Type B pancreatic cell (in vitro differentiated cells): Measurements from ENCODE around the gene APC. TPM values are rescaled to one million over a fixed set of nuclear protein-coding genes. Genes with fewer than 3 reads are reported as not detected.

ENCODE experiments used
- DNase-seq: peaks from one replicate; pipeline ENCODE4 v3.0.0; 2021; ENCODE audit warnings: mixed read lengths; ENCODE audit not compliant: unreplicated experiment; ENCODE audit errors: extremely low spot score
- H3K27ac Mint-ChIP-seq: 2 replicates; pipeline ENCODE4 v1.8.0; 2021; ENCODE audit warnings: mild to moderate bottlenecking, mixed read lengths
- H3K27me3 Mint-ChIP-seq: 2 replicates; pipeline ENCODE4 v1.8.0; 2021; ENCODE audit warnings: mixed read lengths
- H3K36me3 Mint-ChIP-seq: 2 replicates; pipeline ENCODE4 v1.8.0; 2021; ENCODE audit warnings: mixed read lengths
- H3K4me1 Mint-ChIP-seq: one replicate; pipeline ENCODE4 v1.8.0; 2021; ENCODE audit warnings: mixed read lengths; ENCODE audit not compliant: unreplicated experiment
- H3K4me3 Mint-ChIP-seq: 2 replicates; pipeline ENCODE4 v1.8.0; 2021; ENCODE audit warnings: mild to moderate bottlenecking, mixed read lengths
- H3K9me3 Mint-ChIP-seq: 2 replicates; pipeline ENCODE4 v1.8.0; 2021; ENCODE audit warnings: mixed read lengths
- total RNA-seq: library from RNA; stranded (reverse); gene quantifications from 2 replicates; pipeline ENCODE4 v1.2.1, GENCODE V29; 2021; ENCODE audit warnings: low replicate concordance
- TF ChIP-seq, protein P1 (sequence below): fragments of 200-600 bp; sonication (generic); conservative IDR thresholded peaks from 2 replicates; pipeline ENCODE4 v1.5.0; 2021; ENCODE audit warnings: antibody characterized with exemption, mild to moderate bottlenecking

APC gene
- total RNA-seq, 1 donor from 2014 or later = 47.7 TPM

DNA sequence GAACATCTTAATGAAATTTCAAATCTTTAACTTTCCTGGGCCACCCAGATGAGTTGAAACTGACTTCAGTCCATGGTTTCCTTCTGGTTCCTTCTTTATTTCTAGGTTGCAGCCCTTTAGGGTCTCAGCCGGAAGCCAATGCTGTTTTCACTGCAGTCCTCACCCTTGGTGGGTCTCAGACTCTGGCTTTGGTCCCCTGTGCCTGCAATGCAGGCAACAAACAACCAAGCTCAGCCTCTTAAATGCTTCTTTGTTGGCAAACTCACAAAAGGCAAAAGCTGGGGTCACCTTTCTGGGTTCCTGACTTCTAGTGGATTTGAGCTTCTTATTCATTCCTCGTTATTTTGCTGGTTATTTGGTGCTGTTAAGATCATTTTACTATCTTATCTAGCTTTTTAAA lies 19.3 kb upstream of the APC start:
- TF ChIP-seq, protein P1, sequence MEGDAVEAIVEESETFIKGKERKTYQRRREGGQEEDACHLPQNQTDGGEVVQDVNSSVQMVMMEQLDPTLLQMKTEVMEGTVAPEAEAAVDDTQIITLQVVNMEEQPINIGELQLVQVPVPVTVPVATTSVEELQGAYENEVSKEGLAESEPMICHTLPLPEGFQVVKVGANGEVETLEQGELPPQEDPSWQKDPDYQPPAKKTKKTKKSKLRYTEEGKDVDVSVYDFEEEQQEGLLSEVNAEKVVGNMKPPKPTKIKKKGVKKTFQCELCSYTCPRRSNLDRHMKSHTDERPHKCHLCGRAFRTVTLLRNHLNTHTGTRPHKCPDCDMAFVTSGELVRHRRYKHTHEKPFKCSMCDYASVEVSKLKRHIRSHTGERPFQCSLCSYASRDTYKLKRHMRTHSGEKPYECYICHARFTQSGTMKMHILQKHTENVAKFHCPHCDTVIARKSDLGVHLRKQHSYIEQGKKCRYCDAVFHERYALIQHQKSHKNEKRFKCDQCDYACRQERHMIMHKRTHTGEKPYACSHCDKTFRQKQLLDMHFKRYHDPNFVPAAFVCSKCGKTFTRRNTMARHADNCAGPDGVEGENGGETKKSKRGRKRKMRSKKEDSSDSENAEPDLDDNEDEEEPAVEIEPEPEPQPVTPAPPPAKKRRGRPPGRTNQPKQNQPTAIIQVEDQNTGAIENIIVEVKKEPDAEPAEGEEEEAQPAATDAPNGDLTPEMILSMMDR = no peak
- H3K36me3 Mint-ChIP-seq = peaks cover 13% of the 10 kb centered on the region
- peaks cover 14% of the 10 kb centered on the region for H3K4me1 Mint-ChIP-seq
- no peak overlapping the region for H3K4me3 Mint-ChIP-seq
- no peak overlapping the region for H3K27ac Mint-ChIP-seq
- no peak for DNase-seq
- H3K9me3 Mint-ChIP-seq = peaks cover 4% of the 10 kb centered on the region
- no peaks in the 10 kb centered on the region for H3K27me3 Mint-ChIP-seq

DNA sequence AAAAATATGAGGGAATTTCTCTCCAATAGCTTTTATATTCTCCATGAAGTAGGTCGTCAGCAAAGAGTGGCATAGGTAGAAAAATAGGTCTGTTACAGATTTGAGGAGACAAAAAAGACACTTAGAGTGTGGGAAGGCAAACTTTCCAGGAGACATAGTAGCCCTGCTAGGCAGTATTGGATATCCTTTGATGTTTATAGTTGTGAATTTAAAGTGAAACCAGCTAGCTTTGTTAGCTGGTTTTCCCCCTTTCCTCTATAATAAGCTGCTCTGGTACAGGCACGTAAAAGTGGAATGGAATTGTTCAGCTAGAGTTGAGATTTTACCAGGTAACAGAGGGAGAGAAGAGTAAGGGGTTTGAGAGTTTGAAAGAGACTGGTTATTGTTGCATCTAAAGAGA lies 17.1 kb upstream of the APC start:
- H3K36me3 Mint-ChIP-seq = peaks cover 20% of the 10 kb centered on the region
- no peaks in the 10 kb centered on the region for H3K27me3 Mint-ChIP-seq
- H3K4me3 Mint-ChIP-seq = no peak overlapping the region
- H3K4me1 Mint-ChIP-seq = peaks cover 14% of the 10 kb centered on the region
- H3K9me3 Mint-ChIP-seq = peaks cover 4% of the 10 kb centered on the region
- H3K27ac Mint-ChIP-seq = no peak overlapping the region
- TF ChIP-seq, protein P1 = no peak
- DNase-seq = no peak

GRCh38 chr5:112724901-112725300 lies 12.8 kb upstream of the APC start:
- Mint-ChIP-seq H3K27me3 (no peaks in the 10 kb centered on the region), H3K9me3 (no peaks in the 10 kb centered on the region), H3K4me3 (no peak overlapping the region), H3K27ac (no peak overlapping the region), H3K36me3 (peaks cover 18% of the 10 kb centered on the region), H3K4me1 (peaks cover 14% of the 10 kb centered on the region)
- TF ChIP-seq, protein P1 = no peak
- no peak for DNase-seq

DNA sequence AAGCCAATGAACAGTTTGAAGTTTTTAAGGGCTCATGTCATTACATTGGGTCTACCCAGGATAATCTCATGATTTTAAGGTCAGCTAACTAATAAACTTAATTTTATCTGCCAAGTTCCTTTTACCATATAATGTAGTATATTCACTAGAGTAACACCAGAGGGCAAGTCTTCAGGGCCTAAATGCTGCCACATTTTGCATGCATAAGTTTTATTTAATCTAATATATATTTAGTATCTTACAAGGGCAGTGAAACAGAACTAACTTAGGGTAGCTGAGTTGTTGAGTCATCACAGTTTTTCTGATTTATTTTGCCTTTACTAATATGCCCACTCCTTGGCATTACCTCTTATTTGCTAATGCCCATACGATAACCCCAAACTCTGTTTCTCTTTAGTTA lies 8.1 kb upstream of the APC start:
- no peaks in the 10 kb centered on the region for H3K27me3 Mint-ChIP-seq
- no peak for DNase-seq
- peaks cover 9% of the 10 kb centered on the region for H3K4me1 Mint-ChIP-seq
- no peak overlapping the region for H3K4me3 Mint-ChIP-seq
- H3K36me3 Mint-ChIP-seq = peaks cover 7% of the 10 kb centered on the region
- H3K9me3 Mint-ChIP-seq = no peaks in the 10 kb centered on the region
- TF ChIP-seq, protein P1 = no peak
- no peak overlapping the region for H3K27ac Mint-ChIP-seq

- TF ChIP-seq, protein P1 = no peak
- no peak for DNase-seq
- peaks cover 9% of the 10 kb centered on the region for H3K4me1 Mint-ChIP-seq
- peaks cover 4% of the 10 kb centered on the region for H3K36me3 Mint-ChIP-seq
- H3K4me3 Mint-ChIP-seq = no peak overlapping the region
- H3K27ac Mint-ChIP-seq = no peak overlapping the region
- H3K9me3 Mint-ChIP-seq = no peaks in the 10 kb centered on the region
- H3K27me3 Mint-ChIP-seq = no peaks in the 10 kb centered on the region
These were observed 5.6 kb upstream of the APC start for GRCh38 chr5:112732131-112732530.

DNA sequence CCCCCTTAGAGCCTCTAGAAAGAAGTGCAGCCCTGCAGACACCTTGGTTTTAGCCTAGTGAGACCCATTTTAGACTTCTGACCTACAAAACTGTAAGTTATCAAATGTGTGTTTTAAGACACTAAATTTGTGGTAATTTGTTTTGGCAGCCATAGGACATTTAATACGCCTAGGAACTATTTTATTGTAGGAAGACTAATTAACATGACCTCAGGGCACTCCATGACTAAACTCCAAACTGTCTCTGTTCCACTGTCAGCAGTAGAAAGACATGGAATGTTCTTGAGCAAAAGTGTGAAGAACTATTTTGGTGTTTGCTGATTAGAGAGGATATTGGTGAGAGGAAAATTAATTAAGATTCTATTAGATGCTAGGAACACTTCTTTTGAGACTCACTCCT lies 4.1 kb upstream of the APC start:
- Mint-ChIP-seq H3K9me3 (no peaks in the 10 kb centered on the region), H3K4me1 (peaks cover 20% of the 10 kb centered on the region), H3K27ac (no peak overlapping the region), H3K36me3 (peaks cover 4% of the 10 kb centered on the region), H3K27me3 (no peaks in the 10 kb centered on the region), H3K4me3 (no peak overlapping the region)
- TF ChIP-seq, protein P1 = no peak
- DNase-seq = no peak
